PC-9 (cell line): ENCODE results near the gene PRIM1. TPM values are rescaled to one million over a fixed set of nuclear protein-coding genes. Genes with fewer than 3 reads are reported as not detected.

Experiments
- BruUV-seq: library from RNA; stranded (reverse); fragments of 400-500 nt; replicated peaks from 2 replicates; lab custom pipeline; 2021; lab: Mats Ljungman, UMichigan
- CTCF ChIA-PET: fragments of 300-600 bp; sonication (Branson Sonifier 250); formaldehyde crosslinking; loops from one replicate; lab custom pipeline; 2022; ENCODE audit warnings: antibody characterized with exemption; lab: Charles Lee
- POLR2A ChIA-PET: fragments of 300-600 bp; sonication (Branson Sonifier 250); formaldehyde crosslinking; loops from one replicate; lab custom pipeline; 2022; ENCODE audit warnings: antibody characterized with exemption; ENCODE audit not compliant: unreplicated experiment; lab: Charles Lee
- DNase-seq, 2 experiments: peaks; one replicate each; pipeline versions ENCODE4 v3.0.0 to v3.0.0-alpha.2; 2015 to 2022; ENCODE audit warnings: mixed read lengths in 1 of 2
- H2AFZ ChIP-seq: fragments of 200-600 bp; sonication (generic); 2 replicates; pipeline ENCODE4 v1.8.1; 2017; ENCODE audit warnings: antibody characterized with exemption
- H3F3A ChIP-seq: fragments of 200-600 bp; sonication (generic); 2 replicates; pipeline ENCODE4 v1.8.1; 2017; ENCODE audit warnings: antibody characterized with exemption, mild to moderate bottlenecking, low read depth; ENCODE audit not compliant: insufficient read depth
- H3K27ac ChIP-seq: fragments of 200-600 bp; sonication (generic); 2 replicates; pipeline ENCODE4 v1.6.1; 2016; ENCODE audit warnings: mixed run types
- H3K27me3 ChIP-seq: fragments of 200-600 bp; sonication (generic); 2 replicates; pipeline ENCODE4 v1.6.1; 2016; ENCODE audit warnings: low read depth, mixed run types; ENCODE audit not compliant: insufficient read depth
- H3K36me3 ChIP-seq: fragments of 200-600 bp; sonication (generic); 2 replicates; pipeline ENCODE4 v1.6.1; 2016; ENCODE audit warnings: low read depth, mixed run types
- H3K4me1 ChIP-seq: fragments of 200-600 bp; sonication (generic); replicated peaks from 2 replicates; pipeline ENCODE4 v1.6.1; 2016; ENCODE audit warnings: mixed run types; ENCODE audit not compliant: insufficient read depth
- H3K4me2 ChIP-seq: fragments of 200-600 bp; sonication (generic); 2 replicates; pipeline ENCODE4 v1.6.1; 2017; ENCODE audit warnings: mixed run types
- H3K4me3 ChIP-seq: fragments of 200-600 bp; sonication (generic); 2 replicates; pipeline ENCODE4 v1.6.1; 2016; ENCODE audit warnings: mixed run types
- H3K79me2 ChIP-seq: fragments of 200-600 bp; sonication (generic); 2 replicates; pipeline ENCODE4 v1.6.1; 2017; ENCODE audit warnings: low read depth, mixed run types
- H3K9me2 ChIP-seq: fragments of 200-600 bp; sonication (generic); 2 replicates; pipeline ENCODE4 v1.8.1; 2017; ENCODE audit warnings: mild to moderate bottlenecking; ENCODE audit not compliant: insufficient read depth
- H3K9me3 ChIP-seq: fragments of 200-600 bp; sonication (generic); 2 replicates; pipeline ENCODE4 v1.8.1; 2016; ENCODE audit warnings: low read depth; ENCODE audit not compliant: insufficient read depth
- H4K20me1 ChIP-seq: fragments of 200-600 bp; sonication (generic); 2 replicates; pipeline ENCODE4 v1.8.1; 2017; ENCODE audit not compliant: insufficient read depth
- EZH2 ChIP-seq: fragments of 200-600 bp; sonication (generic); IDR thresholded peaks from 2 replicates; pipeline ENCODE4 v1.8.0; 2017; ENCODE audit warnings: antibody characterized with exemption, low read depth
- intact Hi-C: fragments of 100-400 bp; cut with micrococcal nuclease; formaldehyde crosslinking; loops from one replicate; pipeline ENCODE4 v1.10.0; 2022; ENCODE audit not compliant: unreplicated experiment
- total RNA-seq: library from RNA; stranded (reverse); gene quantifications from 2 replicates; pipeline ENCODE4 v1.2.3, GENCODE V29; 2021
- TF ChIP-seq, protein P1 (sequence below): fragments of 200-600 bp; sonication (generic); conservative IDR thresholded peaks from 2 replicates; pipeline ENCODE4 v1.6.1; 2017; ENCODE audit warnings: mixed run types, antibody characterized with exemption, mild to moderate bottlenecking, moderate library complexity

The PRIM1 gene
- total RNA-seq, 1 experiment from 2014 or later = 35.8 TPM

DNA sequence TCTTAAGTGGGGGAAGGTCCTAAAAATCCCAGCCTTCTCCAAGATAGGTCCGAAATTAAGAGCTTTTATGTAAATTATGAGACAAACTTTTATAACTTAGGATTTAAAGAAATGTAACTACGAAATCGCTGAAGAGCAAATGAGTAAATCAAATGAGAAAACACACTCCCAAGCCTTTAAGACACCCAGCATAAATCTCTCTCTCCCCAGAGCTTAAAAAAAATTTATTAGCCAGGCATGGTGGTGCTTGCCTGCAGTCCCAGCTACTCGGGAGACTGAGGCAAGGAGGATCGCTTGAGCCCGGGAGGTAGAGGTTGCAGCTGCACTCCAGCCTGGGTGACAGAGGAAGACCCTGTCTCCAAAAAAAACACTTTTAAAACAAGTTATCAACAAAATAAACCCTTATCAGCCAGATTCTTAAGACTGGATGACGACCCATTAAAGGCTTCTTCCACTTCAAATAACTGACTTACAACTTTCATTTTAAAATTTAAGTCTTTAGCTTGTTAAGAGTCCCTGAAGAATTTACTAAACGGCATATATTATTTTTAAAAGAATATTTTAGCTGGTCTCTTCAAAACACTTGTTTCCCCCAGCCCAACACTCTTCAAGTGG is 67.3 kb downstream of the PRIM1 start:
- TF ChIP-seq, protein P1, sequence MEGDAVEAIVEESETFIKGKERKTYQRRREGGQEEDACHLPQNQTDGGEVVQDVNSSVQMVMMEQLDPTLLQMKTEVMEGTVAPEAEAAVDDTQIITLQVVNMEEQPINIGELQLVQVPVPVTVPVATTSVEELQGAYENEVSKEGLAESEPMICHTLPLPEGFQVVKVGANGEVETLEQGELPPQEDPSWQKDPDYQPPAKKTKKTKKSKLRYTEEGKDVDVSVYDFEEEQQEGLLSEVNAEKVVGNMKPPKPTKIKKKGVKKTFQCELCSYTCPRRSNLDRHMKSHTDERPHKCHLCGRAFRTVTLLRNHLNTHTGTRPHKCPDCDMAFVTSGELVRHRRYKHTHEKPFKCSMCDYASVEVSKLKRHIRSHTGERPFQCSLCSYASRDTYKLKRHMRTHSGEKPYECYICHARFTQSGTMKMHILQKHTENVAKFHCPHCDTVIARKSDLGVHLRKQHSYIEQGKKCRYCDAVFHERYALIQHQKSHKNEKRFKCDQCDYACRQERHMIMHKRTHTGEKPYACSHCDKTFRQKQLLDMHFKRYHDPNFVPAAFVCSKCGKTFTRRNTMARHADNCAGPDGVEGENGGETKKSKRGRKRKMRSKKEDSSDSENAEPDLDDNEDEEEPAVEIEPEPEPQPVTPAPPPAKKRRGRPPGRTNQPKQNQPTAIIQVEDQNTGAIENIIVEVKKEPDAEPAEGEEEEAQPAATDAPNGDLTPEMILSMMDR = no peak
- no peak for TF ChIP-seq EZH2
- BruUV-seq = no TSS peak
- POLR2A ChIA-PET = interaction anchor here (0.7 kb wide), 1 partner anchor 932 kb away, joined by 3 read pairs; no protein-coding TSS in a partner anchor
- no peaks in the 10 kb centered on the region for H3K27me3 ChIP-seq
- no peaks in the 10 kb centered on the region for H3K9me3 ChIP-seq
- H4K20me1 ChIP-seq = peaks cover 73% of the 10 kb centered on the region
- H3F3A ChIP-seq = peaks cover 54% of the 10 kb centered on the region
- peak overlapping the region; percentile 25 for H3K27ac ChIP-seq
- intact Hi-C loops = no loop called here
- peak overlapping the region; percentile 96 for H3K4me2 ChIP-seq
- H3K79me2 ChIP-seq = peaks cover 81% of the 10 kb centered on the region
- no peak for DNase-seq
- CTCF ChIA-PET = interaction anchor here (0.7 to 0.8 kb wide), 2 partner anchors 49 to 243 kb away, joined by 4 to 6 read pairs; no protein-coding TSS in a partner anchor
- H3K36me3 ChIP-seq = peaks cover 27% of the 10 kb centered on the region
- no peak overlapping the region for H2AFZ ChIP-seq
- peak overlapping the region; percentile 97 for H3K4me3 ChIP-seq
- H3K4me1 ChIP-seq = peaks cover 15% of the 10 kb centered on the region
- H3K9me2 ChIP-seq = no peaks in the 10 kb centered on the region

DNA sequence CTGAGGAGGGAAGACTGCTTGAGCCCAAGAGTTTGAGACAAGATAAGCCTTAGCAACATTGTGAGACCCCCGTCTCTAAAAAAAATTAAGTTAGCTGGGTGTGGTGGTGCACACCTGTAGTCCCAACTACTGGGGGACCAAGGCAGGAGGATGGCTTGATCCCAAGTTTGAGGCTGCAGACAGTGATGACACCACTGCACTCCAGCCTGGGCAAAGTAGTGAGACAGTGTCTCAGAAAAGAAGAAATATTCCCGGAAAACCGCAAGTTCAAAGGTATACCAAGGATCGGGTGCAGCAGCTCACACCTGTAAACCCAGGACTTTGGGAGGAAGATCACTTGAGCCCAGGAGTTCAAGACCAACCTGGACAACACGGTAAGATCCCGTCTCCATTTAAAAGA is 69.8 kb downstream of the PRIM1 start:
- Histone ChIP-seq H3K27ac (no peak overlapping the region), H3K36me3 (peaks cover 32% of the 10 kb centered on the region), H3K9me2 (no peaks in the 10 kb centered on the region), H3K9me3 (no peaks in the 10 kb centered on the region), H3K4me1 (peaks cover 25% of the 10 kb centered on the region), H3K4me3 (no peak overlapping the region), H4K20me1 (peaks cover 98% of the 10 kb centered on the region), H3K4me2 (no peak overlapping the region), H3K27me3 (no peaks in the 10 kb centered on the region), H3K79me2 (peaks cover 100% of the 10 kb centered on the region), H2AFZ (no peak overlapping the region), H3F3A (peaks cover 58% of the 10 kb centered on the region)
- ChIA-PET CTCF (no interaction called here), POLR2A (interaction anchor here (0.6 kb wide), 1 partner anchor 21 kb away, joined by 4 read pairs; no protein-coding TSS in a partner anchor)
- no peak for DNase-seq
- TF ChIP-seq, protein P1 = no peak
- TF ChIP-seq EZH2 = no peak
- intact Hi-C loops = no loop called here
- no TSS peak for BruUV-seq

Other genes starting within 250 kb of the PRIM1 start
- gene RBMS2, start 230.5 kb downstream of the PRIM1 start, total RNA-seq = 44.7 and 81.8 TPM in 2 replicates
- gene BAZ2A, start 122.0 kb downstream of the PRIM1 start, total RNA-seq = 99.5 and 115 TPM in 2 replicates
- 506 and 587 TPM in 2 replicates for gene ATP5F1B, start 106.3 kb downstream of the PRIM1 start, total RNA-seq
- gene PTGES3, start 64.0 kb downstream of the PRIM1 start, total RNA-seq = 227 and 322 TPM in 2 replicates
- 812 and 1,035 TPM in 2 replicates for gene NACA, start 27.0 kb downstream of the PRIM1 start, total RNA-seq
- gene HSD17B6, start 11.0 kb upstream of the PRIM1 start, total RNA-seq = 2.1 and 2.2 TPM in 2 replicates
- not detected in 2 replicates for gene SDR9C7, start 182.1 kb upstream of the PRIM1 start, total RNA-seq
- gene RDH16, start 205.3 kb upstream of the PRIM1 start, total RNA-seq = 0.79 and 0.88 TPM in 2 replicates